HG03045 (cell line): ENCODE data around the gene SUMO3.

Source experiments
- ATAC-seq: cut with Tn5 transposase; IDR thresholded peaks from one replicate; pipeline ENCODE4 v1.9.1; 2021; ENCODE audit warnings: mild to moderate bottlenecking, moderate library complexity; ENCODE audit not compliant: unreplicated experiment

The SUMO3 gene

DNA sequence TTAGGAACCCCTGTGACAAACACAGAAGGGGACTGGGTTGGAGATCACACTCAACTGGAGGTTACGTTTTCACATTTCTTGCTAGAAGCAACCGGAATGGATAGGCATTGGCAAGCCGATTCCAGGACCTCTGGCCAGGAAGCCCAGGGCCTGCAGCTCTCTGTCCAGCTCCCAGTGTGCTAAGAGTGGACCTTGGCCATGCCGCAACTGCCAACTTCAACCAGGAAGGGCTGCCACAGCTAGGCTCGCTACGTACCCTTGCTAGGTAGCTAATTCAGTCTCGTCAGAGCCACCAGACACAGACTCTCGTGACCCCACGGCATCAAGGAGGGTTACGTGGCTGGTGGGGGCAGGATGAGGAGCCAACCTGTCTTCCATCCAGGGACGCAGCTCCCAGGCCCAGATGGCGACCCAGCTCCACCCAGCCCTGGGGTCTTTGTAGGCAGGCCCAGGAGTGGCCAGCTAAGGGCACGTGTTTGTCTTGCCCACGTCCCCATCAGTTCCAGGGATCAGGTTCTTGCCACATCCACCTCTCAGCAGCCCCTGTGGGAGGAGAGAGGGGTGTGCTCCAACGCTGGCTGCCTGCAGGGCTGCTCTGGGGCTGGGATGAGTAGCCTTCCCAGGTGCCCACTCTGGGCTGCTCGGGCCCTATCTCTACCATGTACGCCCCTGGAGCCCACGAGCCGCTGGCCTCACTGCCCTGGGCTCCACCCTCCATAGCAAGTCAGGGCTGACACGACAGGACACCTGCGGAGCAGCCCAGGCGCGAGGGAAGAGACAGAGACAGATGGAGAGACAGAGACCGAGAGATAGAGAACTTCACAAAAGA is 55.4 kb downstream of the SUMO3 start:
- no peak for ATAC-seq

GRCh38 chr21:44761747-44762208 is 56.1 kb downstream of the SUMO3 start:
- ATAC-seq, result no peak

DNA sequence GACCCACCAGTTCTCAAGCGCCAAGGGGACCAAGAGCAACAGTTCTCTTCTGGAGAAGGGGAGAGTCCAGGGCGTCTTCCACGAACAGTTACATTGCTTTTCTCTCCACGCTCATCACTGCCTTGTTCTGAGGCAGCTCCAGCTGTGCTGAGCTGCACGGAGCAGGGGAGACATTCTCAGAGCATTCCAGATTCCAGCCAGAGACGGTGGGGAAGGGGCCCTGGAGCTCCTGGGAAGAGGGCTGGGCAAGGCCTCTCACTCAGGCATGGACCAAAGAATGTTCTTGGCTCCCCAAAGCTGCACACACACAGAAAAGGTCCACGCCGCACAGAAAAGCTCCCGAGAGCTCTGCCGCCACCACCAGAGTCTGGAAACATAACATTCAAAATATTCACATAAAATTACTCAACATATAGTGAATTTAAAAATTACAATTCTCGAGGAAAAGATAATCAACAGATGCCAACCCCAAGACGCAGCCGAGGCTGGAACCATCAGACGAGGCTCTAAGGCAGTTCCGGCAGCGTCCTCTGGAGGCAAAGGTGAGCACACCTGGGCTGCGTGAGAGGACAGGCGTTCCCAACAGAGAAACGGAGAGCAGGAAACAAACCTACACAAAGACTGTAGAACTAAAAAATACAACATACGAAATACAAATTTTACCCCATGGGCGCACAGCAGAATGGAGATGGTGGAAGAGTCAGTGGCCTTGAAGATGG is 56.7 kb downstream of the SUMO3 start:
- ATAC-seq, result no peak

DNA sequence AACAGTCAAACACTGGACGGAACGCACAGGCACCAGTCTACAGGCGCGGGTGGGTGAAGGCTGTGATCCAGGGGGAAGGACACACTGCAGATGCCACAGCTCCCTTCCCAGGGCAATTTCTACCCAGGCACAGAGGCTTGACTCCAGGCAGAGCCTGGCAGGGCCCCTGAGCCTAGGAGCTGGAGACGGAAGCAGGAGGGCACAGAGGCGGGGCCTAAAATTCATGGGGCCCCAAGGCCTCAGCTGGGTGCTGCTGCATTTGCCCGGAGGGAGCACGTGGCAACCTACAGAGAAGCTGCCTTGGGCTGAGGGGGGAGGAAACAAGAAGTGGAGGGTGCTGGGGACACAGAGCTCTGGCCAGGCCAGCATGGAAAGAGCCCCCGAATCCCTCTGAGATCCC is 57.5 kb downstream of the SUMO3 start:
- no peak for ATAC-seq

GRCh38 chr21:44759628-44760285 is 58.1 kb downstream of the SUMO3 start:
- ATAC-seq, result no peak

DNA sequence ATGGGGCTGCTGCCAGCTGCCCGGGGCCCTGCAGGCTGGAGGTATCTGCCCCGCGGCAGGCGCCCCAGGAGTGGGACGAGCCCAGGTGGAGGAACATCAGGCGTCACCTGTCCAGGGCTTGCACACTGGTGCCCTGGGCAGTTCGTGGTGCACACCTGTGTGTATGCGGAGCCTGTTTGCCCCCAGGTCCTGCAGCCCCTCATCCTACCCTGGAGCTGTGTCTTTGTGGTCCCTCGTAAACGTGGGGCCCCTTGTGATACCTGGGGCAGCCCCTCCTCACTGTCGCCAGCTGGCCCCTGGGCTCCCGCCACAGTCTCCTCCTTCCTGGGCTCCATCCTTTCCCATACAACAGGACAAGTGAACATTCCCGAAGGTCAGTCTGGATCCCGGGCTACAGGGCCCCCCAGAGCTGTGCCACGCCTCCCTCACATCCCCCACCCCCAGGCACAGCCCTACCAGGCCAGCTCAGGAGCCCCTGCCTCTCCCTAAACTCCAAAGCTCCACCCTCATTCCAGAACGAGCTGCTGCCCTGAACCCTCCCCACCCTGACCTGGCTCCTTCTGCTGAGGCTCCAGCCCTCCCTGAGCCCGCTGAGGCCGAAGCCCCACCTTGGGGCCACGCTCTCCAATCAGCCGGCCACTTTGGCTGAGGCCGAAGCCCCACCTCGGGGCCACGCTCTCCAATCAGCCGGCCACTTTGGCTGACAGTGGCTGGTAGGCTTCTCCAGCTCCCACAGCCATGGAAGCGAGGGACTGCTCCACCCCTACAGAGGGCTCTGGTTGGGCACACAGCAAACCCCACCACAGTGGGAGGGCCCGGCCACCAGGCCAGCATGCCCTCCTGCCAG is 58.9 kb downstream of the SUMO3 start:
- no peak for ATAC-seq

GRCh38 chr21:44758141-44758561 is 59.7 kb downstream of the SUMO3 start:
- ATAC-seq, result no peak

- no peak for ATAC-seq
Measured at GRCh38 chr21:44757731-44758130, 60.1 kb downstream of the SUMO3 start.

DNA sequence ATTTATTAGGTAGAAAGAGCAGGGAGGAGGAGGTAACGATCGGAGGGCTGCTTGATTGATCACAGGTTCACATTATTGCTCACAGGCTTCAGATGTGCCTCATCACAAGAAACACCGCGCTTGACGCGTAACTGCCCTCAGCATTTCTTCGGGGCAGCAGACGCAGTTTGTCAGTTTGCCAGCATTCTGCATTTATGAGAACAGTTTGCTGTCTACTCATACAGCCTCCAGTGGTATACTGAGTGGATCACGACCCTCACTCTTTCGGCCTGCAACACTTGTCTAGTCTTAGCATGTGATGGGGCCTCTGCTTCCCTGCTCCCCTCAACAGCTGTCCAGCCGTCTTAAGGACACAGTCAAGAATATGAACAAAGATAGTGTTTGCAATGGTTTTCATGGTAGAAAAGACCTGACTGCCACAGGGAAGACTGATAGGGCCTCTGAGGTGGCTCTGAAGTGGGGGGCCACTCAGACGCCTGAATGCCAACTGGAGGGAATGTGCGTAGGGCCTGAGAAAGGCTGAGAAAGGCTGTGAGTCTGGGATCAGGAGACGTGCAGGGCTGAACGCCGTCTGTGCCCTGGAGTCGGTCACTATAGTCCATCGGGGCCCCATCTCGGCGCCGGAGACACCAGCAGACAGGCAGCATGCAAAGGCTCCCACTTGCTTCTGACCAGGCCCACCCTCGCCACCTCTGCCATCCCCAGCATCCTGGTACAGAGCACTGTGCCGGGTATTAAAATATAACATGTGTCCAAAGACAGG is 61.3 kb downstream of the SUMO3 start:
- ATAC-seq, result no peak
